GM23338 (cell line): ENCODE results near the gene MEI4.

ENCODE experiments used
- CTCF ChIP-seq, 2 experiments: fragments of 200-600 bp in 1 of 2; sonication (generic) in 1 of 2; conservative IDR thresholded peaks; 2 replicates each; pipeline versions ENCODE4 v1.5.1 to v1.6.1; 2016 to 2017; ENCODE audit warnings: antibody characterized with exemption in 2 of 2, low read depth in 2 of 2, mild to moderate bottlenecking in 2 of 2, moderate library complexity in 1 of 2
- ETS1 ChIP-seq: IDR thresholded peaks from 2 replicates; pipeline ENCODE4 v1.6.1; 2016; ENCODE audit warnings: antibody characterized with exemption
- EZH2 ChIP-seq: fragments of 200-600 bp; sonication (generic); IDR thresholded peaks from one replicate; pipeline ENCODE4 v1.8.0; 2017; ENCODE audit warnings: antibody characterized with exemption, mild to moderate bottlenecking, low read depth; ENCODE audit not compliant: unreplicated experiment
- EZH2phosphoT487 ChIP-seq: fragments of 200-600 bp; sonication (generic); IDR thresholded peaks from one replicate; pipeline ENCODE4 v1.8.1; 2018; ENCODE audit warnings: antibody characterized with exemption; ENCODE audit not compliant: unreplicated experiment
- POLR2AphosphoS5 ChIP-seq: IDR thresholded peaks from 2 replicates; pipeline ENCODE4 v1.6.1; 2016; ENCODE audit warnings: antibody characterized with exemption, low read depth
- REST ChIP-seq: IDR thresholded peaks from one replicate; pipeline ENCODE4 v1.6.1; 2018; ENCODE audit warnings: antibody characterized with exemption; ENCODE audit not compliant: unreplicated experiment

DNA sequence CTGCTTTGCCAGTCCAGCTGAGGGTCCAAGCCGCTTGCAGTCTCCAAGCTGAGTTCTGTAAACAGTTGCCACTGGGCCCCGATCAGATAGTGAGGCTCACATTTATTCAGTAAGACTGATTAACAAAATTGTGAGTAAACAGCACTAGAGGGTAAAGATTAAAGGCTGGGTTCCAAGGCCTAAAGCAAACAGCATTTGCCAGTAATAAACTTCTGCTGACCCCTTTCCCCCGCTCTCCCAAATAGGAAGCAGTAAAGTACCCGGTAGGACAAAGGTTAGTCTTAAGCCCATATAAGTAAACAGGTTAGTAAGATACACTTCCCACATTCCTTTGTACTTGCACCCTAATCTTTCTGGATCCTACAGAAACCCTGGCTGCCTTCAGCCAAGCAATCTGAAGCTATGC lies 181.8 kb downstream of the MEI4 start:
- TF ChIP-seq POLR2AphosphoS5 (no peak), CTCF (conservative IDR thresholded peaks at IDR 0.05; ENCODE audit: low read depth in 2 of 2) (no peak), ETS1 (no peak), EZH2 (no peak), REST (no peak), EZH2phosphoT487 (no peak)
